Omental fat pad (tissue), 4 donors: Measurements from ENCODE around the gene FBXW5. TPM values are rescaled to one million over a fixed set of nuclear protein-coding genes. Genes with fewer than 3 reads are reported as not detected.

Source experiments
- ATAC-seq: fragments of 150-250 bp; one replicate; pipeline ENCODE4 v1.9.1; 2016; ENCODE audit warnings: mild to moderate bottlenecking, moderate library complexity; ENCODE audit not compliant: low FRiP score
- DNase-seq: peaks from one replicate; pipeline ENCODE4 v3.0.0-alpha.2; 2019; ENCODE audit warnings: low spot score
- total RNA-seq, 4 donors: library from RNA; depleted of rRNA; stranded (reverse); fragments of >200 nt; gene quantifications; one replicate each; pipeline ENCODE4 v1.1.0, GENCODE V29; 2016
- TF ChIP-seq, protein P1 (sequence below), 3 donors: fragments of 450-650 bp; IDR thresholded peaks; one replicate each; pipeline ENCODE4 v1.5.1; 2016 to 2017; ENCODE audit warnings: antibody characterized with exemption in 3 of 3, mild to moderate bottlenecking in 3 of 3, moderate library complexity in 2 of 3

The FBXW5 gene
- total RNA-seq, 4 donors from 2014 or later: 154 to 242 (median 185) TPM

DNA sequence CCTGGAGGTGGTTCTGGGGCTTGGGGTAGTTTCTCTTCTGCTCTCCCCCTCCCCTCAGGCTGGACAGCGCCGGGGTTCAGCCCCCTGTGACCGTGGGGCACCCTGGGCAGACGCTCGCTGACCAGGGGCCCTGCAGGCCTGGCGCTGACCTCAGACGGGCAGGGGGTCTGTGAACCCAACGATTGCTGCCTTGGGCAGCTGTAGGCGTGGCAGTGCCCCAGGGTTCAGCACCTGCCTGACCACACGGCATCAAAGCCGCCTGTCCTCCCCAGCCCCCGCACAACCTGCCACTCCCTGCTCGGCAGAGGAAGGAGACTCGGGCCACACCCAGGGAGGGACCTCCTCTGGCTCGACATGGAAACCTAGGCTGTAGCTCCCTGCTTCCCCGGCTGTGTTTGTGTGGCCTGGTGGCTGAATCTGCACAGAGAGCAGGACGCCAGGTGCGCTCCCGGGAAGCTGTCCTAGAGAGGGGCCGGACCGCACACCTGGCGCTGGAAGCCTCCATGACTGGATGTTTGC, 19.7 kb upstream of the FBXW5 start:
- DNase-seq (no peak), ATAC-seq (no peak)
- TF ChIP-seq, protein P1, sequence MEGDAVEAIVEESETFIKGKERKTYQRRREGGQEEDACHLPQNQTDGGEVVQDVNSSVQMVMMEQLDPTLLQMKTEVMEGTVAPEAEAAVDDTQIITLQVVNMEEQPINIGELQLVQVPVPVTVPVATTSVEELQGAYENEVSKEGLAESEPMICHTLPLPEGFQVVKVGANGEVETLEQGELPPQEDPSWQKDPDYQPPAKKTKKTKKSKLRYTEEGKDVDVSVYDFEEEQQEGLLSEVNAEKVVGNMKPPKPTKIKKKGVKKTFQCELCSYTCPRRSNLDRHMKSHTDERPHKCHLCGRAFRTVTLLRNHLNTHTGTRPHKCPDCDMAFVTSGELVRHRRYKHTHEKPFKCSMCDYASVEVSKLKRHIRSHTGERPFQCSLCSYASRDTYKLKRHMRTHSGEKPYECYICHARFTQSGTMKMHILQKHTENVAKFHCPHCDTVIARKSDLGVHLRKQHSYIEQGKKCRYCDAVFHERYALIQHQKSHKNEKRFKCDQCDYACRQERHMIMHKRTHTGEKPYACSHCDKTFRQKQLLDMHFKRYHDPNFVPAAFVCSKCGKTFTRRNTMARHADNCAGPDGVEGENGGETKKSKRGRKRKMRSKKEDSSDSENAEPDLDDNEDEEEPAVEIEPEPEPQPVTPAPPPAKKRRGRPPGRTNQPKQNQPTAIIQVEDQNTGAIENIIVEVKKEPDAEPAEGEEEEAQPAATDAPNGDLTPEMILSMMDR (IDR thresholded peaks at IDR 0.05): no peak

DNA sequence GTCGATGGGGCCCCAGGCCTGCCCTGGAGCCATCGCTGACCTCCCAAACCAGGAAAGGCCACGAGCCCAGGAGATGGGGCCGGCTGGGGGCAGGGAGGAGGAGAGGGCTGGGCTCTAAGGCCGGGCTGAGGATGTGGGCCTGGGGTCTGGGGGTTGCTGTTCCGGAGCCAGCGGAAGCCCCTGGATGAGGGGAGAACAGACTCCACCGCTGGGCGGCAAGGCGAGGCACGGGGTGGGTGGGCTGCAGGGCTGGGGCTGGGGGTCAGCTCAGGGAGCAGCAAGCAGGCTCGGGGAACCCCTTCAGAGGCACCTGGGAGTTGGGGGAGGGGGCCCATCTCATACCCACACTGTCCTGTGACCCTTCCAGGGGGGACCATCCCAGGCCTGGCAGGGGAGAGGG, 19.2 kb upstream of the FBXW5 start:
- DNase-seq: no peak
- no peak for ATAC-seq

DNA sequence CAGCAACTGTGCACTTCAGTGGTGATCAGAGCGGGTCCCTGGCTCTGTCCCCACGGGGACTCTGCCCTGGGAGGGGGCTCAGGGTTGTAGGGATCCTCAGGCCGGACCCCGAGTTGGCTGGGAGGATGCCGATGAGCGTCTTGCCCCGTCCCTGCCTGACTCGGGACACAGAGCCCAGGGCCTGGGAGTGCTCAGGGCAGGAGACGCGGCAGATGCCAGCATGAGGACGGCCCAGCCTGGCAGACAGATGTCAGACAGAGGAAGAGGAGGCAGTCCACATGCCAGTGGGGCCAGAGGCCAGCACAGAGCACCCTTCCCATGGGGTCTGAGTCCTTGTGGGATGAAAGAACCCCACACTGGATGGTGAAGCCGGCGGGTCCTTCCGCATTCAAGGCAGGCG, 18.8 kb upstream of the FBXW5 start:
- DNase-seq: no peak
- ATAC-seq: no peak
- TF ChIP-seq, protein P1 (IDR thresholded peaks at IDR 0.05): no peak

More for the DNA sequence above, 19.2 kb upstream of the FBXW5 start:
- TF ChIP-seq, protein P1 (IDR thresholded peaks at IDR 0.05): no peak

DNA sequence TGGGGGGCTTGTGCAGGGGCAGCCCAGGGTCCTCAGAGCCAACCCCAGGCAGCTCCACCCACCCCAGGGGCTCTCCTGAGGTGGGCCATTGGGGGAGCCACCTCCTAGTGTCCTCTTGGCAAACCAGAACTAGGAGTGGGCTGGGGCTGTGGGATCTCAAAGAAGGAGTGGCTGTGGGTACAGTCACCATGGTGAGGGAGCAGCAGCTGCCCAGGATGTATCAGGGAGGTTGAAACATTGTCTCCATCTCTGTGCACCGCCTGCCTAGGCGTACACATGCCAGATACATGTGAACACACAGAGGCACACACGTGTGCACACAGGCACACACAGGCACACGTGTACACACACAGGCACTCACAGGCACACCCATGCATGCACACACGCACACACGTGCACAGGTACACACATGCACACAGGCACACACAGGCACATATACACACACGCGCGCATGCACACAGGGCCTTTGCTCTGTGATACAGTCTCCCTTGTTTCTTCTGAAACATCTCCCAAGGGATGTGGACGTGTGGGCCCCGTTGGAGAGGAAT, 18.2 kb upstream of the FBXW5 start:
- TF ChIP-seq, protein P1 (IDR thresholded peaks at IDR 0.05): no peak
- ATAC-seq: no peak

DNA sequence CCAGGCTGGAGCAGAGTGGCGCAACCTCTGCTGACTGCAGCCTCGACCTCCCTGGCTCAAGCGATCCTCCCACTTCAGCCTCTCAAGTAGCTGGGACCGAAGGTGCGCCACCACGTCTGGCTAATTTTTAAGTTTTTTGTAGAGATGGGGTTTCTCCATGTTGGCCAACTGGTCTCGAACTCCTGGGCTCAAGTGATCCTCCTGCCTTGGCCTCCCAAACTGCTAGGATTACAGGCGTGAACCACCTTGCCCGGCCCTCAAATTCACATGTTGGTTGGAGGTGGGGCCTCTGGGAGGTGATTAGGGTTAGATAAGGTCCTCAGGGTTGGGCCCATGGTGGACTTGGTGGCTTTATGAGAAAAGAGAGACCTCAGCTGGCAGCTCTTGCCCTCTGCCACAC, 17.6 kb upstream of the FBXW5 start:
- no peak for ATAC-seq
- DNase-seq: no peak
- TF ChIP-seq, protein P1 (IDR thresholded peaks at IDR 0.05): no peak

More for the DNA sequence above, 18.2 kb upstream of the FBXW5 start:
- DNase-seq: no peak

DNA sequence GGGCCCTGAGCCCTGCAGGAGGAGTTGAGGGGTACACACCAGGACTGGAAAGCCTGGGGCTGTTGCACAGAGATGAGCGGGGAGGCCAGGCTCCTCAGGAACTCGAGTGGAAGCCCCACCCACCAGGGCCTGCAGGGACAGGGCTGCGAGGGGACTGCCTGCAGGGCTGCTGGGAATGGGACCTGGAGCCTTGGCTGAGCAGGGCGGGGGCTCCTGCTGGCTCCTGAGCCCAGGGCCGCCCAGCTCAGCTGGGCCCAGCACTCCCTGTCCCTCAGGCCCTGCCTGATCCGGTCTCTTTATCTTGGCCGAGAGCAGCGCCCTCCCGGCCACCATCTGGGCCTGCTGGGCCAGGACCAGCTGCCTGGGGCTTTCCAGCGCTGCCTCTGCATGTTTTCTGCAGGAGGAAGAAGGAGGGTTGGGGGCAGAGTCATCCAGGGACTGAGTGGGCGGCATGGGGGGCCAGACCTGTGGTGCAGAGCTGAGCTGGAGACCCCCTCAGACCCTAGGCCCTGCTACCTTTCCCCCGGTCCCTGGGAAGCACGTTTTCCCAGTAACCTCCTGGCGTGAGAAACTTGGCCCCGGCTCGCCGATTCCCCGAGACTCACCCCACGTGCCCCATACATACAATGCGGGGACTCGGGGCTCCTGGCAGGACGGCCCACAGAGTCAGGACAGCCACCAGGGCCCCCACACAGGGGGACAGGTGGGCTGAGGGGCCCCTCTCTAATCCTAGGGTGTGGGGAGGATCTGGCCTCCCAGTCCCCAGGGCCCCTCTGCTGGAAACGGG, 16.9 kb upstream of the FBXW5 start:
- no peak for DNase-seq
- no peak for ATAC-seq
- TF ChIP-seq, protein P1 (IDR thresholded peaks at IDR 0.05): no peak

DNA sequence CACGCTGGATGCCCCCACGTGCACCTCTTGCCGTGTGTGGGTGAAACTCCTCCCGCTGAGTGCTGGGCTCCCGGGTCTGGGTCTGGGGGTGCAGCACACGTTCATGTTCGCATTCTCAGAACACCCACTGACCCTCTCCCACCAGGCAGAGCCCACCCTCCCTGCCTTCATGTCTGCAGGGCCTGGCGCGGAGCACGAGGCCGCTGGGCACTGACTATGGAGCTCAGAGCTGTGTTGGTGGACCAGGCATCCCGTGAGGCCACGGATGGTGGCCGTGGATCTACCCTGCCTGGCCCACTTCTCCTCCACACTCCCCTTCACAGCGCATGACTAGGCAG, 16.4 kb upstream of the FBXW5 start:
- no peak for DNase-seq
- ATAC-seq: no peak
- TF ChIP-seq, protein P1 (IDR thresholded peaks at IDR 0.05): no peak
